ENCODE measurements around the gene UGGT2. TPM values are rescaled to one million over a fixed set of nuclear protein-coding genes. Genes with fewer than 3 reads are reported as not detected.
A peak's percentile ranks its signal among the peaks of the same experiment; 100 is the strongest.

UGGT2 gene
- total RNA-seq, 1 donor from 2014 or later: 39.6 TPM

GRCh38 chr13:96081888-96082287 is 28.7 kb upstream of the UGGT2 start:
- TF ChIP-seq CTCF (IDR thresholded peaks at IDR 0.05; ENCODE audit: insufficient read depth, low read length, poor library complexity, severe bottlenecking): no peak
- no peaks in the 10 kb centered on the region for H3K36me3 ChIP-seq (ENCODE audit: control insufficient read depth, insufficient read depth, low read length)
- H3K4me3 ChIP-seq (ENCODE audit: low read depth, low read length): no peak overlapping the region
- DNase-seq (ENCODE audit: low read depth): no peak
- no peaks in the 10 kb centered on the region for H3K27me3 ChIP-seq (ENCODE audit: control insufficient read depth, insufficient read depth, low read length)

- no peak for TF ChIP-seq CTCF (IDR thresholded peaks at IDR 0.05; ENCODE audit: insufficient read depth, low read length, poor library complexity, severe bottlenecking)
- H3K4me3 ChIP-seq (ENCODE audit: low read depth, low read length): no peak overlapping the region
- no peaks in the 10 kb centered on the region for H3K36me3 ChIP-seq (ENCODE audit: control insufficient read depth, insufficient read depth, low read length)
- DNase-seq (ENCODE audit: low read depth): no peak
- H3K27me3 ChIP-seq (ENCODE audit: control insufficient read depth, insufficient read depth, low read length): no peaks in the 10 kb centered on the region
Measured at GRCh38 chr13:96080676-96081075, 27.5 kb upstream of the UGGT2 start.

GRCh38 chr13:96075953-96076543 is 22.8 kb upstream of the UGGT2 start:
- peak; percentile 67 for TF ChIP-seq CTCF (IDR thresholded peaks at IDR 0.05; ENCODE audit: insufficient read depth, low read length, poor library complexity, severe bottlenecking)
- no peak for DNase-seq (ENCODE audit: low read depth)
- Histone ChIP-seq H3K36me3 (ENCODE audit: control insufficient read depth, insufficient read depth, low read length) (no peaks in the 10 kb centered on the region), H3K27me3 (ENCODE audit: control insufficient read depth, insufficient read depth, low read length) (no peaks in the 10 kb centered on the region), H3K4me3 (ENCODE audit: low read depth, low read length) (no peak overlapping the region)

- no peak overlapping the region for H3K4me3 ChIP-seq (ENCODE audit: low read depth, low read length)
- H3K27me3 ChIP-seq (ENCODE audit: control insufficient read depth, insufficient read depth, low read length): no peaks in the 10 kb centered on the region
- no peak for TF ChIP-seq CTCF (IDR thresholded peaks at IDR 0.05; ENCODE audit: insufficient read depth, low read length, poor library complexity, severe bottlenecking)
- DNase-seq (ENCODE audit: low read depth): no peak
- no peaks in the 10 kb centered on the region for H3K36me3 ChIP-seq (ENCODE audit: control insufficient read depth, insufficient read depth, low read length)
Measured at GRCh38 chr13:96072392-96072791, 19.2 kb upstream of the UGGT2 start.

GRCh38 chr13:96071504-96071903 is 18.3 kb upstream of the UGGT2 start:
- DNase-seq (ENCODE audit: low read depth): no peak
- no peaks in the 10 kb centered on the region for H3K27me3 ChIP-seq (ENCODE audit: control insufficient read depth, insufficient read depth, low read length)
- H3K4me3 ChIP-seq (ENCODE audit: low read depth, low read length): no peak overlapping the region
- TF ChIP-seq CTCF (IDR thresholded peaks at IDR 0.05; ENCODE audit: insufficient read depth, low read length, poor library complexity, severe bottlenecking): no peak
- no peaks in the 10 kb centered on the region for H3K36me3 ChIP-seq (ENCODE audit: control insufficient read depth, insufficient read depth, low read length)

GRCh38 chr13:96068729-96069128 is 15.5 kb upstream of the UGGT2 start:
- DNase-seq (ENCODE audit: low read depth): no peak
- no peaks in the 10 kb centered on the region for H3K27me3 ChIP-seq (ENCODE audit: control insufficient read depth, insufficient read depth, low read length)
- TF ChIP-seq CTCF (IDR thresholded peaks at IDR 0.05; ENCODE audit: insufficient read depth, low read length, poor library complexity, severe bottlenecking): no peak
- no peak overlapping the region for H3K4me3 ChIP-seq (ENCODE audit: low read depth, low read length)
- H3K36me3 ChIP-seq (ENCODE audit: control insufficient read depth, insufficient read depth, low read length): no peaks in the 10 kb centered on the region
